DMS 273 (cell line): ENCODE data around the gene RRP9.
"Not testable (repeated sequence)": the region's sequence is repeated elsewhere in the genome, so short reads cannot be mapped to it uniquely, and the experiment has no call there.

Experiments used
- DNase-seq: peaks from one replicate; lab custom pipeline; 2025; ENCODE audit not compliant: unreplicated experiment; lab: John Stamatoyannopoulos, UW

Gene RRP9

GRCh38 chr3:51938780-51939425 is 2.8 kb downstream of the RRP9 start:
- DNase-seq, result no peak

GRCh38 chr3:51937611-51938450 is 3.9 kb downstream of the RRP9 start:
- no peak for DNase-seq

- DNase-seq, result no peak
Observed at GRCh38 chr3:51937014-51937413, 4.7 kb downstream of the RRP9 start.

DNA sequence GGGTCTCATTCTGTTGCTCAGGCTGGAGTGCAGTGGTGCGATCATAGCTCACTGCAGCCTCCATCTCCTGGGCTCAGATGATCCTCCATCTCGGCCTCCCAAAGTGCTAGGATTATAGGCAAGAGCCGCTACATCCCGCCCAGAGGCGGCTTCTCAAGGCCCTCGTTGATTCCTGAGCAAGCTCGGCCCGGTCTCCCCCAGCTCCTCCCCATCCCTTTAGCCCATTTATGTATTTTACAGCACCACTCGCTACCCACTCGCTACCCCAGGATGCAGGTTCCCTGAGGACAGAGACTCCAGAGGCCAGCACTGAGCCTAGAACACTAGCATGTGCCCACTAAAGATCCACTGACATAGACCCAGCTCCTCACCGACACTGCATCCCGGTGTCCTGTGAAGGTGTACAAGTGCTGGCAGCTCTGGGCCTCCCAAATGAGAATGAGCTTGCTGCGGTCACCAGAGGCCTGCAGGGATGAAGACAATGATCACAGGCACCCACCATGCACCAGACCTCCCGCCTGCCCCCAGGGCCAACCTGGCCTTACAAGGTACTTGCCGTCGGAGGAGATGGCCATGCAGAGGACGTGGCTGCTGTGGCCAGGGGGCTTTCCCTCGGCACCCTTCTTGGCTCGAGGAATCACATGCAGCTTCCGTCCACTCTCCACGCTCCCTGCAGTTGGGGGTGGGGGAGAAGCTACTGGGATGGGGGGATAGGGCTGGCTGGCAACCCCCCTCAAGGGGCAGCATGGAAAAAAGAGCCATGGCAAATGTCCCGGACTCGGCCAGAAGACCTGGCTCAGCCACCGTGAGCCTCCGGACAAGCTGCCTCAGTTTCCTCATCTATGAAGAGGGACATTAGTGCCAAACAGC is 5.6 kb downstream of the RRP9 start:
- DNase-seq, result no peak

DNA sequence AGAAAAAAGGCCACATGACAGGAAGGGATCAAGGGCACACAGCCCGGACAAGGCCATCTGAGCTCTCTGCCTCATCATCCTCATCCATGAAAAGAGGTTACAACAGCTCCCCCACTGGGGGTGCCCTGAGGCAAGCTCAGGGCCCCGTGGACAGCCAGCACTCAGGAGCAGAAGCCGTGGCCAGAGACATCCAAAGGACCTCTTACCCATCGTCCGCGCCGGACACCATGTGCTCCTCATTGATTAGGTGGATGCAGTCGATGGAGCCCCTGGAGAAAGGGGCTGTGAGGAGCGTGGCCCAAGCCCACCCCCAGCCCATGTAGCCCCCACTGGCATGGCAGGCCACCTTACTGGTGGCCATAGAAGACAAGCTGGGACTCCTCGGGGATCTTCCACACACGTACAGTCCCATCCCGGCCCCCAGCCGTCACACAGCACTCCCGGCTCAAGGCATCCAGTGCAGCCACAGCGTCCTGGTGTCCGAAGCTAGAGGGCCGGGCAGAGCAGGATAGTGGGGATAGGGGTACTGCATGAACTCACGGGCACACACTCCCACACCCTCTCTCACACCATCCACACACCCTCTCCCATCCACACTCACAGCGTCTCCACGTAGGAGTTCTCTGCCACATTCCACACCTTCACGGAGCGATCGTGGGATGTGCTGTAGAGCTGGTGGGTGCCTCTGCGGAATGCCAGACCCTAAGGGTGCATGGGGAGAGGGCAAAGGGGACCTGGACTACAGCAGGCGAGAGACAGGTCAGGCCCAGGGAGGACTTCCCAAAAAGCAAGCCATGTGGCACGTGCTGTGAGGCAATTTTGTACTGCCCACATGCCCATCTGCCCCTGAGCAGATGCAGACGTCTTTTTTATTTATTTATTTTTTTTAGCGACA is 6.5 kb downstream of the RRP9 start:
- no peak for DNase-seq

- no peak for DNase-seq
Observed at GRCh38 chr3:51934139-51934850, 7.4 kb downstream of the RRP9 start.

DNA sequence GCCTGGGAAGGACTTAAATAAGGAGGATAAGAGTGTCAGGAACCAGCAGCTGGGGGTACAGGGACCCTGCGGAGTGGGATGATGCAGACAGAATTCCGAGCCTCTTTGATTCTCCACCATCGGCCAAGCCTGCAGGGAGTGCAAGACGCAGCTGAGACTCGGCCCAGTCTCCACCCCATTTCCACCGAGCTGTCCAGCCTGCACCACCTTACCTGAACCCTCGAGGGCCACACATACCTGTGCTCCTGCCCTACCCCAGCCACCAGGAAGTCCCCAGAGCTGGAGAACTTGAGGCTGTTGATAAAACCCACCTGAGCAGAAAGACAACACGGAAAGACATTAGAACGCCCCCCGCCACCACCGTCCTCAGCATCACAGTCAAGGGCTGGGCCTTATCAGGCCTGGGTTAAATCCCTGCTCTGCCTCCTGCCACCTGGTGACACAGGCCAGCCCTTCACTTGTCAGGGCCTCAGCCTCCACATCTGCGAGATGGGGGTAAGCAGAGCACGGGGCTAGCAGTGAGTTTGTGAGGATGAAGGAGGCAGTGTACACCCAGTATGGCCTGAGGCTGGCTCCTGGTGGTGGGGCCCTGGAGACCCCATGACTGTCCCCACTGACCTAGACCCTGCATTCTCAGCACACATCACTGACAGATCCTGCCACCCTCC is 8.1 kb downstream of the RRP9 start:
- no peak for DNase-seq

DNA sequence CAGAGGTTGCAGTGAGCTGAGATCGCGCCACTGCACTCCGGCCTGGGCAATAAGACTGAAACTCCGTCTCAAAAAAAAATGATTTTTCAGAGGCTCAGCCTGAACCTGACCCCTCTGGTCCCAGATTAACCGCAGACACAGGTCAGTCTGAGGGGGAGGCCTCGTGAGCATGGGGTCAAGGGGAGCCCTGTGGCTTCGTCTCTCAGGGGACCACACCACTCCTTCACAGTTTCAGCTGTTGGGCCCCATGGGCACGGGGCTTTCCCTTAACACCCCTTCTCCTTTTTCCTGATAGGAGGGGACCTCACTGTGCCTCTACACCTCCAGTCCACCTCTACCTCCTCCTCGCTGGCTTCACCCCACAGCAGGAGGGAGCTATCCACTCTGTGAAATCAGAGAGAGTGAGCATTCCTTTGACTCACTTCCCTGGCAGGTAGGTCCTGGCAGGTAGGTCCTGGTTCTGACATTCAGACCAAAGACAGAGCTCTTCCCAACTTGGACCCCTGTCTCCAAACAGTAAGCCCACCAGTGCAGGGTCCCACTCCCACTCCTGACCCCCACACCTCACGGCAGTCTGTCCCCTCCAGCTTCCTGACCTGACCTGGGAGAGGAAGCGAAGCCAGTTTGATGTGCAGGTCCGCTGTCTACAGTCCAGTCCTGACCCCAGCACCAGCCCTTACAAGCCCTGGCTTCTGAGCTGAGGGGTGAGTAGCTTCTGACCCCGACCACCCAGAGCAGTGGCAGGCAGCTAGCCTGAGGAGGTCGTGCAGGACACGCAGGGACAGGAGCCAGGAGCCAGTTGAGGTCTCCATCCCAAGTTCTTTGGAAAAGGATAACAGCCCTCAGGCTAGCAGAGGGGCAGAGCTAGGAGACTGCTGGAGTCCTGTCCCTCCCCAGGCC is 9.0 kb downstream of the RRP9 start:
- no peak for DNase-seq

DNA sequence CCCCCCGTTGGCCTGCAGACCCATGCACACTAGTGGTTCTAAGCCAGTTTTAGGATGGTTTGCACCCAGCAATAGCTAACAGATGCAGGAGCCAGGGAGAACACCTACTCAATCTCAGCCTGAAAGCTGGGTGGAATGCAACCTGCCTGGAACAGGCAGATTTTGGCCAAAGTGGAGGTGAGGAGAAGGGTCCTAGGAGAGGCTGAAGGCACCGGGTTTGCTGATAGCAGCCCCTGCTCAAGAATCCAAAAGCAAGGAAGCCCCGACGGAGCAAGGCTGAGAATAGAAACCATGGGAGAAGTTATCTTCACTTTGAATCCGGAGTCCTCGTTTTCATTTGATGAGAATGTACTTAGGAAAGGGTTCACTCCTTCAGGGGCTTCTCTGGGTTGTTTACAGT is 9.9 kb downstream of the RRP9 start:
- DNase-seq, result no peak

DNA sequence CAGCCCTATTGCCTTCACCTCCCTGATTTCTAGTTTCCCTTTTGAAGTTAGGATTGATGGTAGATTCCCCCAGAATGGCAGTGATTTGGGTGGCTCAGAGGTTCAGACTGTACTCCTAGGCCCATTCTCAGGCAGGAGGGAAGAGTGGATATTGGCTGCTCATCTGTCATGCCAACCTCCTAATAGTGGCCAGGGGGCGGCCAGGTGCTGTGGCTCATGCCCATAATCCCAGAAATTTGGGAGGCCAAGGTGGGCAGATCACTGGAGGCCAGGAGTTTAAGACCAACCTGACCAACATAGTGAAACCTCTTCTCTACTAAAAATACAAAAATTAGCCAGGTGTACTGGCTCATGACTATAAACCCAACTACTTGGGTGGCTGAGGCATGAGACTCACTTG is 11.3 kb downstream of the RRP9 start:
- DNase-seq, result no peak

- peak; percentile 9 for DNase-seq
Observed at GRCh38 chr3:51929420-51930003, 12.2 kb downstream of the RRP9 start.

DNA sequence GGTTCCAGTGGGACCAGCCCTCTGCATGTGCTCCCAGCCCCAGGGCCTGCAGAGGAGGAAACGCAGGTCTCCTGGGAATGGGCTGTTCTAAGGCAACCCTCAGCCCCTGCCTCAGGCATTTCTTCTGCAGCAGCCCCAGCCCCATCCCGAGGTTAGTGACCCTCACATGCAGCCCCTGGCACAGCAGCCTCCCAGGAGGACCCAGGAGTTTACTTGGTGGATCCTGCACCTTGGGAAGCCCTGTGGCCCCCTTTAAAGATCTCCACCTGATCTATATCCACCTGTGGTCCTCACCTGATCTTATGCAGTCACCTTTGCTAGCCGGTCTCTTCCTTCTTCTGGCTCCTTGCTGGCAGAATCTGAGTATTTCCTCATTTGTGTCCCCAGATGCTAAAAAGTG is 12.7 kb downstream of the RRP9 start:
- DNase-seq, result not testable (repeated sequence)

GRCh38 chr3:51928438-51928837 is 13.3 kb downstream of the RRP9 start:
- no peak for DNase-seq

- DNase-seq, result no peak
Observed at GRCh38 chr3:51927061-51927977, 14.4 kb downstream of the RRP9 start.

GRCh38 chr3:51921081-51921578 is 20.6 kb downstream of the RRP9 start:
- no peak for DNase-seq

- no peak for DNase-seq
Observed at GRCh38 chr3:51916418-51916817, 25.3 kb downstream of the RRP9 start.

GRCh38 chr3:51908026-51908425 is 33.7 kb downstream of the RRP9 start:
- DNase-seq, result no peak
